Measurements from ENCODE around the gene NEIL1.
"Not testable (repeated sequence)": the region's sequence is repeated elsewhere in the genome, so short reads cannot be mapped to it uniquely, and the experiment has no call there.

NEIL1 gene

GRCh38 chr15:75367006-75367405 lies 20.2 kb downstream of the NEIL1 start:
- H3K9me3 ChIP-seq (ENCODE audit: control insufficient read depth, low read length), result no peaks in the 10 kb centered on the region
- no peaks in the 10 kb centered on the region for H3K4me1 ChIP-seq (ENCODE audit: control insufficient read depth, insufficient read depth, low read length, poor library complexity, severe bottlenecking)
- peaks cover 68% of the 10 kb centered on the region for H3K36me3 ChIP-seq (ENCODE audit: control insufficient read depth, insufficient read depth, low read length)
- no peak overlapping the region for H3K27ac ChIP-seq (ENCODE audit: low read depth, low read length, severe bottlenecking)
- no peak overlapping the region for H3K4me3 ChIP-seq (ENCODE audit: extremely low read depth, insufficient read depth, low read length, poor library complexity, severe bottlenecking)

- WGBS, 2 experiments (ENCODE audit: insufficient coverage in 2 of 2), result 46 to 56% methylated on average over 5 to 7 of the region's 7 CpGs
- H3K27ac ChIP-seq (ENCODE audit: low read depth, low read length, severe bottlenecking), result peak overlapping the region; percentile 95
- peak overlapping the region; percentile 83 for H3K4me3 ChIP-seq (ENCODE audit: extremely low read depth, insufficient read depth, low read length, poor library complexity, severe bottlenecking)
These were observed 20.6 kb downstream of the NEIL1 start for GRCh38 chr15:75367406-75367912.

GRCh38 chr15:75367913-75368688 lies 21.3 kb downstream of the NEIL1 start, which contains the start of gene MAN2C1:
Gene MAN2C1, minus strand, starts transcription at chr15:75368607. Its CDS starts 24 bp downstream, at chr15:75368583.
- Histone ChIP-seq H3K4me1 (ENCODE audit: control insufficient read depth, insufficient read depth, low read length, poor library complexity, severe bottlenecking) (no peaks in the 10 kb centered on the region), H3K36me3 (ENCODE audit: control insufficient read depth, insufficient read depth, low read length) (peaks cover 75% of the 10 kb centered on the region), H3K9me3 (ENCODE audit: control insufficient read depth, low read length) (no peaks in the 10 kb centered on the region), H3K4me3 (ENCODE audit: extremely low read depth, insufficient read depth, low read length, poor library complexity, severe bottlenecking) (peak within 1 kb of the TSS; percentile 83), H3K27ac (ENCODE audit: low read depth, low read length, severe bottlenecking) (peak within 1 kb of the TSS; percentile 95)
- 1% methylated on average over 58 to 64 of the region's 67 CpGs for WGBS, 2 experiments (ENCODE audit: insufficient coverage in 2 of 2)

More at GRCh38 chr15:75367406-75367912, 20.6 kb downstream of the NEIL1 start:
- H3K4me1 ChIP-seq (ENCODE audit: control insufficient read depth, insufficient read depth, low read length, poor library complexity, severe bottlenecking), result no peaks in the 10 kb centered on the region
- H3K9me3 ChIP-seq (ENCODE audit: control insufficient read depth, low read length), result no peaks in the 10 kb centered on the region
- H3K36me3 ChIP-seq (ENCODE audit: control insufficient read depth, insufficient read depth, low read length), result peaks cover 70% of the 10 kb centered on the region

- Histone ChIP-seq H3K9me3 (ENCODE audit: control insufficient read depth, low read length) (no peaks in the 10 kb centered on the region), H3K4me1 (ENCODE audit: control insufficient read depth, insufficient read depth, low read length, poor library complexity, severe bottlenecking) (no peaks in the 10 kb centered on the region), H3K4me3 (ENCODE audit: extremely low read depth, insufficient read depth, low read length, poor library complexity, severe bottlenecking) (peak overlapping the region; percentile 83), H3K36me3 (ENCODE audit: control insufficient read depth, insufficient read depth, low read length) (peaks cover 80% of the 10 kb centered on the region), H3K27ac (ENCODE audit: low read depth, low read length, severe bottlenecking) (peak overlapping the region; percentile 95)
- 4 to 6% methylated on average over 18 to 20 of the region's 23 CpGs for WGBS, 2 experiments (ENCODE audit: insufficient coverage in 2 of 2)
These were observed 21.9 kb downstream of the NEIL1 start for GRCh38 chr15:75368689-75369239.

- no peaks in the 10 kb centered on the region for H3K4me1 ChIP-seq (ENCODE audit: control insufficient read depth, insufficient read depth, low read length, poor library complexity, severe bottlenecking)
- WGBS, 2 experiments (ENCODE audit: insufficient coverage in 2 of 2), result 91% methylated on average over 6 of the region's 7 CpGs
- peaks cover 82% of the 10 kb centered on the region for H3K36me3 ChIP-seq (ENCODE audit: control insufficient read depth, insufficient read depth, low read length)
- H3K27ac ChIP-seq (ENCODE audit: low read depth, low read length, severe bottlenecking), result peak overlapping the region; percentile 95
- H3K9me3 ChIP-seq (ENCODE audit: control insufficient read depth, low read length), result no peaks in the 10 kb centered on the region
- H3K4me3 ChIP-seq (ENCODE audit: extremely low read depth, insufficient read depth, low read length, poor library complexity, severe bottlenecking), result no peak overlapping the region
These were observed 23.2 kb downstream of the NEIL1 start for GRCh38 chr15:75369897-75370581.

GRCh38 chr15:75371486-75371885 lies 24.6 kb downstream of the NEIL1 start:
- Histone ChIP-seq H3K36me3 (ENCODE audit: control insufficient read depth, insufficient read depth, low read length) (peaks cover 82% of the 10 kb centered on the region), H3K27ac (ENCODE audit: low read depth, low read length, severe bottlenecking) (no peak overlapping the region), H3K4me1 (ENCODE audit: control insufficient read depth, insufficient read depth, low read length, poor library complexity, severe bottlenecking) (no peaks in the 10 kb centered on the region), H3K9me3 (ENCODE audit: control insufficient read depth, low read length) (no peaks in the 10 kb centered on the region), H3K4me3 (ENCODE audit: extremely low read depth, insufficient read depth, low read length, poor library complexity, severe bottlenecking) (no peak overlapping the region)
- 83 to 100% methylated on average over 1 of the region's 1 CpG for WGBS, 2 experiments (ENCODE audit: insufficient coverage in 2 of 2)

GRCh38 chr15:75371901-75372688 lies 25.3 kb downstream of the NEIL1 start:
- Histone ChIP-seq H3K27ac (ENCODE audit: low read depth, low read length, severe bottlenecking) (no peak overlapping the region), H3K36me3 (ENCODE audit: control insufficient read depth, insufficient read depth, low read length) (peaks cover 82% of the 10 kb centered on the region), H3K4me1 (ENCODE audit: control insufficient read depth, insufficient read depth, low read length, poor library complexity, severe bottlenecking) (no peaks in the 10 kb centered on the region), H3K9me3 (ENCODE audit: control insufficient read depth, low read length) (no peaks in the 10 kb centered on the region), H3K4me3 (ENCODE audit: extremely low read depth, insufficient read depth, low read length, poor library complexity, severe bottlenecking) (no peak overlapping the region)
- WGBS, 2 experiments (ENCODE audit: insufficient coverage in 2 of 2), result 89 to 97% methylated on average over 7 to 10 of the region's 11 CpGs

- Histone ChIP-seq H3K4me3 (ENCODE audit: extremely low read depth, insufficient read depth, low read length, poor library complexity, severe bottlenecking) (no peak overlapping the region), H3K9me3 (ENCODE audit: control insufficient read depth, low read length) (no peaks in the 10 kb centered on the region), H3K36me3 (ENCODE audit: control insufficient read depth, insufficient read depth, low read length) (peaks cover 92% of the 10 kb centered on the region), H3K4me1 (ENCODE audit: control insufficient read depth, insufficient read depth, low read length, poor library complexity, severe bottlenecking) (no peaks in the 10 kb centered on the region), H3K27ac (ENCODE audit: low read depth, low read length, severe bottlenecking) (no peak overlapping the region)
- 100% methylated on average over 1 of the region's 4 CpGs for WGBS, 2 experiments (ENCODE audit: insufficient coverage in 2 of 2)
These were observed 33.9 kb downstream of the NEIL1 start for GRCh38 chr15:75380773-75381172.

GRCh38 chr15:75383986-75384385 lies 37.1 kb downstream of the NEIL1 start:
- not testable (repeated sequence) for H3K9me3 ChIP-seq (ENCODE audit: control insufficient read depth, low read length); H3K4me1 ChIP-seq (ENCODE audit: control insufficient read depth, insufficient read depth, low read length, poor library complexity, severe bottlenecking); H3K4me3 ChIP-seq (ENCODE audit: extremely low read depth, insufficient read depth, low read length, poor library complexity, severe bottlenecking); H3K27ac ChIP-seq (ENCODE audit: low read depth, low read length, severe bottlenecking)
- 85 to 99% methylated on average over 5 of the region's 5 CpGs for WGBS, 2 experiments (ENCODE audit: insufficient coverage in 2 of 2)
- H3K36me3 ChIP-seq (ENCODE audit: control insufficient read depth, insufficient read depth, low read length), result peaks cover 91% of the 10 kb centered on the region

- WGBS, 2 experiments (ENCODE audit: insufficient coverage in 2 of 2), result 100% methylated on average over 1 of the region's 1 CpG; no CpG with 5 or more reads in 1 of the 2 experiments
- Histone ChIP-seq H3K4me1 (ENCODE audit: control insufficient read depth, insufficient read depth, low read length, poor library complexity, severe bottlenecking) (no peaks in the 10 kb centered on the region), H3K36me3 (ENCODE audit: control insufficient read depth, insufficient read depth, low read length) (peaks cover 97% of the 10 kb centered on the region), H3K27ac (ENCODE audit: low read depth, low read length, severe bottlenecking) (no peak overlapping the region), H3K9me3 (ENCODE audit: control insufficient read depth, low read length) (no peaks in the 10 kb centered on the region), H3K4me3 (ENCODE audit: extremely low read depth, insufficient read depth, low read length, poor library complexity, severe bottlenecking) (no peak overlapping the region)
These were observed 43.0 kb downstream of the NEIL1 start for GRCh38 chr15:75389791-75390382.
